IMR-90 (cell line): Measurements from ENCODE around the gene EDIL3.
"Not testable (repeated sequence)": the region's sequence is repeated elsewhere in the genome, so short reads cannot be mapped to it uniquely, and the experiment has no call there.

ENCODE experiments used
- BHLHE40 ChIP-seq: fragments of 150-350 bp; IDR thresholded peaks from 2 replicates; pipeline ENCODE4 v1.6.1; 2016; ENCODE audit warnings: mild to moderate bottlenecking, low read depth, low read length
- MAZ ChIP-seq: IDR thresholded peaks from 2 replicates; pipeline ENCODE4 v1.6.1; 2012; ENCODE audit warnings: low read depth, mild to moderate bottlenecking, low read length, improper control_type of control experiment, moderate library complexity, borderline replicate concordance
- POLR2A ChIP-seq: IDR thresholded peaks from 2 replicates; pipeline ENCODE4 v1.6.1; 2012; ENCODE audit warnings: mild to moderate bottlenecking, low read depth, low read length
- TF ChIP-seq, protein P1 (sequence below): conservative IDR thresholded peaks from 2 replicates; pipeline ENCODE4 v1.5.1; 2012; ENCODE audit warnings: mild to moderate bottlenecking, low read depth, low read length, improper control_type of control experiment

DNA sequence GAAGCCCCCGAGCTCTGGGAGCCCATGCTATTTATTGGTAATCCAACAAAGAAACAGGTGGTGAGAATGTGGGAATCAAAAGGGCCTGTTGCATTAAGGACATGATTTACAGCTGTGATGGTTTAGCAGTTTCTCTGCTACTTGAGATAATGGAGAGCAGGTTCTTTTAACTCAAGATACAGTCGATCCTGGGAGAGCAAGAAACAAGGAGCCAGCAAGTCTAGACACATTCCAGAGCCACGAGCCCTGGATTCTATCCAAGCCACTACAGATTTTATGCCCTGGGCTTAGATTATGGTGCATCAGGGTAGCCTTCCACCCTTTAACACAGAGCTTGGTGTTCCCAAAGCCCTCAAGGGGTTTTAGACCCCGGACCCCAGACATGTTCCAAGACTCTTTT, 87.0 kb downstream of the EDIL3 start:
- TF ChIP-seq, protein P1, sequence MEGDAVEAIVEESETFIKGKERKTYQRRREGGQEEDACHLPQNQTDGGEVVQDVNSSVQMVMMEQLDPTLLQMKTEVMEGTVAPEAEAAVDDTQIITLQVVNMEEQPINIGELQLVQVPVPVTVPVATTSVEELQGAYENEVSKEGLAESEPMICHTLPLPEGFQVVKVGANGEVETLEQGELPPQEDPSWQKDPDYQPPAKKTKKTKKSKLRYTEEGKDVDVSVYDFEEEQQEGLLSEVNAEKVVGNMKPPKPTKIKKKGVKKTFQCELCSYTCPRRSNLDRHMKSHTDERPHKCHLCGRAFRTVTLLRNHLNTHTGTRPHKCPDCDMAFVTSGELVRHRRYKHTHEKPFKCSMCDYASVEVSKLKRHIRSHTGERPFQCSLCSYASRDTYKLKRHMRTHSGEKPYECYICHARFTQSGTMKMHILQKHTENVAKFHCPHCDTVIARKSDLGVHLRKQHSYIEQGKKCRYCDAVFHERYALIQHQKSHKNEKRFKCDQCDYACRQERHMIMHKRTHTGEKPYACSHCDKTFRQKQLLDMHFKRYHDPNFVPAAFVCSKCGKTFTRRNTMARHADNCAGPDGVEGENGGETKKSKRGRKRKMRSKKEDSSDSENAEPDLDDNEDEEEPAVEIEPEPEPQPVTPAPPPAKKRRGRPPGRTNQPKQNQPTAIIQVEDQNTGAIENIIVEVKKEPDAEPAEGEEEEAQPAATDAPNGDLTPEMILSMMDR = not testable (repeated sequence)
- TF ChIP-seq MAZ, BHLHE40, POLR2A: not testable (repeated sequence)
